ENCODE results near the gene CNN2. TPM values are rescaled to one million over a fixed set of nuclear protein-coding genes. Genes with fewer than 3 reads are reported as not detected.

Gene CNN2
- total RNA-seq, 2 donors from 2014 or later, result 47.8 to 48.5 TPM

GRCh38 chr19:990119-990571 is 36.3 kb upstream of the CNN2 start:
- Histone ChIP-seq H3K27me3 (no peaks in the 10 kb centered on the region), H3K9me3 (no peaks in the 10 kb centered on the region), H3K27ac (no peak overlapping the region), H3K4me3 (no peak overlapping the region), H3K4me1 (peaks cover 0 to 2% of the 10 kb centered on the region in 2 donors), H3K36me3 (peaks cover 34% of the 10 kb centered on the region)
- no peak for TF ChIP-seq CTCF (IDR thresholded peaks at IDR 0.05)
- no peak for DNase-seq (ENCODE audit: low spot score)

GRCh38 chr19:990746-991145 is 35.7 kb upstream of the CNN2 start:
- no peak for DNase-seq (ENCODE audit: low spot score)
- H3K27me3 ChIP-seq, result no peaks in the 10 kb centered on the region
- no peak for TF ChIP-seq CTCF (IDR thresholded peaks at IDR 0.05)
- H3K36me3 ChIP-seq, result peaks cover 34% of the 10 kb centered on the region
- no peak overlapping the region for H3K27ac ChIP-seq
- H3K4me3 ChIP-seq, result no peak overlapping the region
- H3K4me1 ChIP-seq, result peaks cover 0 to 1% of the 10 kb centered on the region in 2 donors
- no peaks in the 10 kb centered on the region for H3K9me3 ChIP-seq

GRCh38 chr19:991174-991931 is 35.1 kb upstream of the CNN2 start:
- H3K4me1 ChIP-seq, result peaks cover 0 to 7% of the 10 kb centered on the region in 2 donors
- H3K36me3 ChIP-seq, result peaks cover 34% of the 10 kb centered on the region
- DNase-seq (ENCODE audit: low spot score), result no peak
- no peaks in the 10 kb centered on the region for H3K9me3 ChIP-seq
- no peak overlapping the region for H3K27ac ChIP-seq
- H3K27me3 ChIP-seq, result no peaks in the 10 kb centered on the region
- no peak for TF ChIP-seq CTCF (IDR thresholded peaks at IDR 0.05)
- no peak overlapping the region for H3K4me3 ChIP-seq

- H3K27ac ChIP-seq, result no peak overlapping the region
- H3K9me3 ChIP-seq, result no peaks in the 10 kb centered on the region
- peaks cover 34% of the 10 kb centered on the region for H3K36me3 ChIP-seq
- DNase-seq (ENCODE audit: low spot score), result no peak
- no peak overlapping the region for H3K4me3 ChIP-seq
- no peaks in the 10 kb centered on the region for H3K27me3 ChIP-seq
- peaks cover 0 to 11% of the 10 kb centered on the region in 2 donors for H3K4me1 ChIP-seq
- TF ChIP-seq CTCF (IDR thresholded peaks at IDR 0.05), result no peak
Observed at GRCh38 chr19:991932-992669, 34.3 kb upstream of the CNN2 start.

- DNase-seq (ENCODE audit: low spot score), result no peak
- Histone ChIP-seq H3K4me3 (no peak overlapping the region), H3K4me1 (peaks cover 0 to 11% of the 10 kb centered on the region in 2 donors), H3K36me3 (peaks cover 34% of the 10 kb centered on the region), H3K9me3 (no peaks in the 10 kb centered on the region), H3K27ac (no peak overlapping the region), H3K27me3 (peaks cover 0 to under 1% of the 10 kb centered on the region in 2 donors)
- no peak for TF ChIP-seq CTCF (IDR thresholded peaks at IDR 0.05)
Observed at GRCh38 chr19:992670-993055, 33.7 kb upstream of the CNN2 start.

All from right atrium auricular region (tissue), 2 donors.